MM.1S (cell line): Measurements from ENCODE around the gene USP44.

ENCODE experiments used
- EZH2 ChIP-seq: fragments of 300-600 bp; sonication (generic); optimal IDR thresholded peaks from 2 replicates; pipeline ENCODE3; 2017; ENCODE audit warnings: low read depth, mild to moderate bottlenecking, antibody characterized with exemption, low read length, mixed read lengths
- EZH2phosphoT487 ChIP-seq: fragments of 300-600 bp; sonication (generic); IDR thresholded peaks from 2 replicates; pipeline ENCODE4 v1.6.1; 2018; ENCODE audit warnings: antibody characterized with exemption, low read length
- TF ChIP-seq, protein P1 (sequence below): fragments of 300-600 bp; sonication (generic); IDR thresholded peaks from 2 replicates; pipeline ENCODE4 v1.5.1; 2016; ENCODE audit warnings: antibody characterized with exemption, low read length, mixed read lengths

DNA sequence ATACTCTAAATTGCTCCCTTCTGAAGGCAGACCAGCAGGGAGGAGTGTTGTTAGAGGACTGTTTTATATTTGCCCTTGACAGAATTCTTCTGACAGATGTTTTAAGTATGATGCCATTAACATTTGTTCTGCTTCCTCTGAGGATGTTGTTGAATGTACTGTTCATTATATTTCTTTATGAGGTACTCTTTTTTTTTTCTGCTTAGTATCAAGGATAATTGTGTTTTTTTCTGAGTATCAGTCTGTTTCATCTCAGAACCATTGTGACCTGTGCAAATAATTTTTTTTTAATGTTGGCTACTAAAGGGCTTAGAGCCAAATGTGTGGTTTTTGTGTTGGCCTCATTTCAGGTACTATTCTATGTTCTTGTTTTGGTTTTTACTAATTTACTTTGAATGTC is 66.8 kb downstream of the USP44 start:
- TF ChIP-seq, protein P1, sequence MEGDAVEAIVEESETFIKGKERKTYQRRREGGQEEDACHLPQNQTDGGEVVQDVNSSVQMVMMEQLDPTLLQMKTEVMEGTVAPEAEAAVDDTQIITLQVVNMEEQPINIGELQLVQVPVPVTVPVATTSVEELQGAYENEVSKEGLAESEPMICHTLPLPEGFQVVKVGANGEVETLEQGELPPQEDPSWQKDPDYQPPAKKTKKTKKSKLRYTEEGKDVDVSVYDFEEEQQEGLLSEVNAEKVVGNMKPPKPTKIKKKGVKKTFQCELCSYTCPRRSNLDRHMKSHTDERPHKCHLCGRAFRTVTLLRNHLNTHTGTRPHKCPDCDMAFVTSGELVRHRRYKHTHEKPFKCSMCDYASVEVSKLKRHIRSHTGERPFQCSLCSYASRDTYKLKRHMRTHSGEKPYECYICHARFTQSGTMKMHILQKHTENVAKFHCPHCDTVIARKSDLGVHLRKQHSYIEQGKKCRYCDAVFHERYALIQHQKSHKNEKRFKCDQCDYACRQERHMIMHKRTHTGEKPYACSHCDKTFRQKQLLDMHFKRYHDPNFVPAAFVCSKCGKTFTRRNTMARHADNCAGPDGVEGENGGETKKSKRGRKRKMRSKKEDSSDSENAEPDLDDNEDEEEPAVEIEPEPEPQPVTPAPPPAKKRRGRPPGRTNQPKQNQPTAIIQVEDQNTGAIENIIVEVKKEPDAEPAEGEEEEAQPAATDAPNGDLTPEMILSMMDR, result no peak
- TF ChIP-seq EZH2phosphoT487 (no peak), EZH2 (no peak)
